Calu3 (cell line): ENCODE data around the gene NDST1. TPM values are rescaled to one million over a fixed set of nuclear protein-coding genes. Genes with fewer than 3 reads are reported as not detected.

Experiments
- BruUV-seq: library from RNA; stranded (reverse); fragments of 400-500 nt; replicated peaks from 2 replicates; lab custom pipeline; 2021; lab: Mats Ljungman, UMichigan
- CTCF ChIA-PET: fragments of 300-600 bp; sonication (Branson Sonifier 250); formaldehyde crosslinking; loops from one replicate; lab custom pipeline; 2022; ENCODE audit warnings: antibody characterized with exemption; lab: Charles Lee
- DNase-seq: peaks from one replicate; pipeline ENCODE4 v3.0.0; 2022
- H3K27ac Mint-ChIP-seq: one replicate; pipeline ENCODE4 v1.8.0; 2022; ENCODE audit warnings: mixed read lengths; ENCODE audit not compliant: unreplicated experiment
- H3K27me3 Mint-ChIP-seq: one replicate; pipeline ENCODE4 v1.8.0; 2022; ENCODE audit warnings: mixed read lengths; ENCODE audit not compliant: unreplicated experiment
- H3K36me3 Mint-ChIP-seq: one replicate; pipeline ENCODE4 v1.8.0; 2022; ENCODE audit warnings: mild to moderate bottlenecking, moderate library complexity, mixed read lengths; ENCODE audit not compliant: insufficient read depth, unreplicated experiment
- H3K4me1 Mint-ChIP-seq: one replicate; pipeline ENCODE4 v1.8.0; 2022; ENCODE audit warnings: mild to moderate bottlenecking, low read depth, mixed read lengths; ENCODE audit not compliant: unreplicated experiment
- H3K4me3 Mint-ChIP-seq: one replicate; pipeline ENCODE4 v1.8.0; 2022; ENCODE audit warnings: mild to moderate bottlenecking, low read depth, moderate library complexity, mixed read lengths; ENCODE audit not compliant: unreplicated experiment
- H3K9me3 Mint-ChIP-seq: one replicate; pipeline ENCODE4 v1.8.0; 2022; ENCODE audit warnings: low read depth, mixed read lengths; ENCODE audit not compliant: unreplicated experiment
- CTCF ChIP-seq: fragments of 200-600 bp; IDR thresholded peaks from one replicate; pipeline ENCODE4 v1.8.0; 2022; ENCODE audit warnings: antibody characterized with exemption; ENCODE audit not compliant: unreplicated experiment
- intact Hi-C: fragments of 100-400 bp; cut with micrococcal nuclease; formaldehyde crosslinking; loops from one replicate; pipeline ENCODE4 v1.10.0; 2022; ENCODE audit not compliant: unreplicated experiment
- total RNA-seq: library from RNA; stranded (reverse); gene quantifications from 2 replicates; pipeline ENCODE4 v1.2.3, GENCODE V29; 2022

NDST1 gene
- total RNA-seq, 1 experiment from 2014 or later = 72.6 TPM

DNA sequence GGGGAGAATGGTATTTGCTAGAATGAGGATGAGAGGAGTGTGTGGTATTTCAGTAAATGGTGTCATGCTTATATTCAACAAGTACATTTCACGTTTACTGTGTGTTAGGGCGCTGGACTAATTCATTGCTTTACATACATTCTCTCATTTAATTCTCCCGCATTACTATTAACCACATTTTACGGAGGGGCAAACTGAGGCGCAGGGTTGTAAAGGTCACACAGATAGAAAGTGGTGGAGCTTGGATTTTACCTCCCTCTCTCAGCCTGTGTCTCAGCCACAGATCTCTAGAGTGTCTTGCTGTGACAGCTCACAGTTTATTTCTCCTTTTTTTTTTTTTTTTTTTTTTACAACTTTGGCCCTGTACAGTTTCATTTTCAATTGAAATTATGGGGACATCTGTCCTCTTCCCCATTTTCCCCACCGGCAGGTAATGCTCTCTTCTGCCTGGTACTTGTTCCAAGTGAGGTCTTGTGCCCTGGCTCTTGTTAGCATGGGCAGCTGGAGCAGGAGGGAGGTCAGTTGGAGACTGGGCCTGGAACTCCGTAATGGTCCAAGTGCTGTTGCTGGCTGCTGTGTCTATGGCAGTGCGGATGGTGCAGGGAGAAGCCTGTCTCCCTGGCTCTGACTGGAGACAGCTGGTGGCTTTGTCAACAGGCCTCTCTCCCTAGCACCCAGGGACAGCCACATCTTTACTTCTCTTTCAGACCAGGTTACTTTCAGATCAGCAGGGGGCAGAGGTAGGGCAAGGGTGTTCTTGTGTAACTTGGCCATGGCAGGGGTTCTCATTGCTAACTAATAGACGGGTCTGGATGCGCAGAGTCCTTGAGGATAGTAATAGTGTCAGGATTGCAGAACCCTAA lies 20.5 kb upstream of the NDST1 start:
- TF ChIP-seq CTCF = no peak
- H3K4me1 Mint-ChIP-seq = peaks cover 46% of the 10 kb centered on the region
- CTCF ChIA-PET = interaction anchor here (0.7 to 1.6 kb wide), 3 partner anchors 23 to 58 kb away, joined by 3 to 7 read pairs (median 4); no protein-coding TSS in a partner anchor
- peak overlapping the region; percentile 32 for H3K27ac Mint-ChIP-seq
- H3K36me3 Mint-ChIP-seq = peaks cover 29% of the 10 kb centered on the region
- peak overlapping the region; percentile 61 for H3K4me3 Mint-ChIP-seq
- intact Hi-C loops = loop anchor here (5.0 kb wide), 1 partner anchor 35 kb away; no protein-coding TSS in a partner anchor
- DNase-seq = no peak
- H3K27me3 Mint-ChIP-seq = no peaks in the 10 kb centered on the region
- BruUV-seq = TSS peak; percentile 47
- no peaks in the 10 kb centered on the region for H3K9me3 Mint-ChIP-seq

DNA sequence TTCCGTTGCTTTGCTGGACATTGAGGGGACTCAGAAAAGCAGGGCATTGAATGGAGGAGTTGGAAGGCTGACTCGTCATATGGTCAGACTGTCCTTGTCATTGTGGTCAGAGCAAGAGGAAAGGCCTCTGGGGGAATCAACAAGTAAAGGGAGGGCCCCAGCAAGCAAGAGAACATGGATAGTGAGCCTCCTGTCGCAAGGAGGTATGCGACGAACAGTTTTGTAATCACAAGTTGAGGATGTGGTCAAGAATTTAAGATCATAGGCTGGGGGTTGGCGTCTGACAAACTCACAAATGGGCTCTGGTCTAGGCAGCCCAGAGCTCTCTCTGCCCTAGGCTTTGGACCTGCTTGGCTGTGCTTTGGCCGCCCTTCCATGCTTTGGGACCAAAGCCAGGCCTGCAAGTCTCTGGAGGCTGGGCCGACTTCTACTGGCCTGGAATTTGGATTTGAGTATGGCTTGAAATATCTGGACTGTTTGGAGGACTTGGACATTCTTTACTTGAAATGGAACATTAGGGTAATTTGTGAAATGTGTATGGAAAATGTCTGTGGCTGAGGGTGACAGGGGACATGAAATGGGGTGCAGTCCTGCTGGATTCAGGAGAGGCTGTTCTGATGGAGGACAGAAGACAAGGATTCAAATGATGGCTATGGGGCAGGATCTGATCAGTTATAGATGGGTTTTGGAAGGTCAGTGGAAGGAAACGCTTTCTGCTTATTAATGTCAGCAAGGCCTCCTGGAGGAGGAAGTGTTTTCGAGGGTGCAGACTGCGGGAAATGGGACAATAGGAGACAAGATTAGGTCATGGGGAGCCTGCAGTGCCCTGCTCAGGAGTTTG lies 19.2 kb upstream of the NDST1 start:
- DNase-seq = no peak

DNA sequence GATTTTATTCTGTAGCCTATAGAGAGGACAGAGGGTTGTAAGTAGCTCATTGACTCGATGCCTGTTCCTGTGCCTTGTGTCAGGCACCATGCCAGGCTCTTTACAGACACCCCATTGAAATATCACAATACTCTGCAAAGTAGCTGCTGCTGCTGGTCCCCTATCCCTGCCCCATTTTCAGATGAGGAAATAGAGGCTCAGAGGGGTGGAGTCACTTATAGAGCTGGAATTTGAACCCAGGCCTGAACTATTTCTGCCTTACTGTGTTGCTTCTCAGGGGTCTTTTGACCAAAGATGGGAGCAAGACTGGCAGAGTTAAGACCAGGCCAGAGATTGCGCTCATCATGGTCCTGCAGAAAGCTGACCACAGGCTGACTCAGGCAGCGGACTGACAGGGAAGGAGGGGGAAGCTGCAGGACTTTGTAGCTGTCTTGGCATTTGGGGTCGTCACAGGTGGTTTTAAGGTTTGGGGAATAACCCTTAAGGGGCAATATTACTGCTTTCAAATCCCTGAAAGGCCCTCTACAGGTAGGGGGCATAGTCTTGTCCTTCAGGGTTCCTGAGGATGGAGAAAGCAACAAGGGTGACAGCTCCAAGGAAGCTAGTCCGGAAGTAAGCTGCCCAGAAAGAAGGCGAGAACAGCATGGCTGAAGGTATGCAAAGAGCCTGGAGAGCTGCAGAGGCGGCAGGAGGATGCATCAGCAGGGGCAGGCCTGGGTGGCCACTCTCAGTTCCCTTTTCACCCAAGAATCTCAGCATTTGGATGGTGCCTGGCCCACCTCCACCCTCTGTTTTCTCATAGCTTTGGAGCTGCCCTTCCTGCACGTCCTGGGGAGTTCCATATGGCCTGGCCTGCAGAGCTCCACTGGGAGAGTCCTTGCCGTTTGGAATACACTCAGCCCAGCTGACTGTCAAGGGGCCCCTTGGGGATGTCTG lies 18.3 kb upstream of the NDST1 start:
- Mint-ChIP-seq H3K9me3 (no peaks in the 10 kb centered on the region), H3K27me3 (no peaks in the 10 kb centered on the region), H3K27ac (no peak overlapping the region), H3K4me1 (peaks cover 46% of the 10 kb centered on the region), H3K4me3 (no peak overlapping the region), H3K36me3 (peaks cover 29% of the 10 kb centered on the region)
- BruUV-seq = no TSS peak
- DNase-seq = no peak
- TF ChIP-seq CTCF = no peak
- CTCF ChIA-PET = interaction anchor here (0.7 to 1.3 kb wide), 2 partner anchors 16 to 40 kb away, joined by 3 to 5 read pairs; no protein-coding TSS in a partner anchor
- intact Hi-C loops = loop anchor here (5.0 kb wide), 1 partner anchor 33 kb away; no protein-coding TSS in a partner anchor

More for the DNA sequence above, 19.2 kb upstream of the NDST1 start:
- intact Hi-C loops = loop anchor here (5.0 kb wide), 1 partner anchor 34 kb away; no protein-coding TSS in a partner anchor
- H3K36me3 Mint-ChIP-seq = peaks cover 29% of the 10 kb centered on the region
- peaks cover 46% of the 10 kb centered on the region for H3K4me1 Mint-ChIP-seq
- CTCF ChIA-PET = interaction anchor here (0.7 kb wide), 1 partner anchor 39 kb away, joined by 3 read pairs; no protein-coding TSS in a partner anchor
- H3K27ac Mint-ChIP-seq = no peak overlapping the region
- BruUV-seq = no TSS peak
- H3K27me3 Mint-ChIP-seq = no peaks in the 10 kb centered on the region
- no peaks in the 10 kb centered on the region for H3K9me3 Mint-ChIP-seq
- peak overlapping the region; percentile 61 for H3K4me3 Mint-ChIP-seq
- no peak for TF ChIP-seq CTCF
